GM21576 (cell line): ENCODE data around the gene GNAS-AS1.

Experiments used
- ATAC-seq: cut with Tn5 transposase; IDR thresholded peaks from one replicate; pipeline ENCODE4 v1.9.1; 2021; ENCODE audit warnings: mild to moderate bottlenecking, moderate library complexity; ENCODE audit not compliant: unreplicated experiment

GNAS-AS1 gene

GRCh38 chr20:58811334-58811733 is 39.4 kb downstream of the GNAS-AS1 start:
- no peak for ATAC-seq

- ATAC-seq = no peak
These were observed 39.8 kb downstream of the GNAS-AS1 start for GRCh38 chr20:58810879-58811250.

GRCh38 chr20:58810116-58810878 is 40.4 kb downstream of the GNAS-AS1 start:
- no peak for ATAC-seq

GRCh38 chr20:58808271-58809046 is 42.2 kb downstream of the GNAS-AS1 start:
- no peak for ATAC-seq

GRCh38 chr20:58807801-58808200 is 42.9 kb downstream of the GNAS-AS1 start:
- no peak for ATAC-seq

- ATAC-seq = no peak
These were observed 47.2 kb downstream of the GNAS-AS1 start for GRCh38 chr20:58803533-58803932.

- ATAC-seq = no peak
These were observed 48.6 kb downstream of the GNAS-AS1 start for GRCh38 chr20:58802061-58802460.

- ATAC-seq = no peak
These were observed 50.4 kb downstream of the GNAS-AS1 start for GRCh38 chr20:58800134-58800871.

GRCh38 chr20:58797371-58798338 is 53.0 kb downstream of the GNAS-AS1 start:
- ATAC-seq = no peak

- no peak for ATAC-seq
These were observed 54.8 kb downstream of the GNAS-AS1 start for GRCh38 chr20:58795923-58796245.

GRCh38 chr20:58795181-58795922 is 55.4 kb downstream of the GNAS-AS1 start:
- no peak for ATAC-seq

GRCh38 chr20:58794510-58795180 is 56.1 kb downstream of the GNAS-AS1 start:
- ATAC-seq = no peak

GRCh38 chr20:58793512-58794420 is 56.9 kb downstream of the GNAS-AS1 start:
- no peak for ATAC-seq

- no peak for ATAC-seq
These were observed 58.3 kb downstream of the GNAS-AS1 start for GRCh38 chr20:58792426-58792825.

GRCh38 chr20:58791286-58791685 is 59.4 kb downstream of the GNAS-AS1 start:
- no peak for ATAC-seq

GRCh38 chr20:58790454-58790853 is 60.2 kb downstream of the GNAS-AS1 start:
- no peak for ATAC-seq

GRCh38 chr20:58788896-58789544 is 61.7 kb downstream of the GNAS-AS1 start:
- ATAC-seq = no peak
